ENCODE results near the gene TRPM5.

TRPM5 gene

DNA sequence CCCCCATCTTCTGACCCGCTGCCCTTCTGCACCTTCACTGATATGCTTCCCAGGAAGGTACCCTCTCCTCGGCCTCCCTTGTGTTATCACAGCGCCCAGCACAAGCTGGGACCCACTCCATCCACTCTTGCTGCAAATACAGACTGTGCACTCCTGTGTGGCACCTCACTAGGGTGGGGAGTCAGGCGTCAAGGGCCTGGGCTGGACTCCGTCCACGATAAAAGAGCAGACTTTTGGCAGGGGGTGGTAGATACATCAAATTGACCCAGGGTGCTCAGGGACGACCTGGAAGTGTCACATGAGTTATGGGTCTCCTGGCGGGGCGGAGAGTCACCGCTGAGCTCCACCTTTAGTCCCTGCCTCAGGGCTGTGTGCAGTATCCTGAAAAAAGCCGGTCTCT lies 908 bp downstream of the TRPM5 start:
- in situ Hi-C loops (cut with MboI; ENCODE audit: low pct_unique_long_range_greater_than_20kb, low sequenced_read_pairs) = no loop called here
- DNase-seq = no peak

DNA sequence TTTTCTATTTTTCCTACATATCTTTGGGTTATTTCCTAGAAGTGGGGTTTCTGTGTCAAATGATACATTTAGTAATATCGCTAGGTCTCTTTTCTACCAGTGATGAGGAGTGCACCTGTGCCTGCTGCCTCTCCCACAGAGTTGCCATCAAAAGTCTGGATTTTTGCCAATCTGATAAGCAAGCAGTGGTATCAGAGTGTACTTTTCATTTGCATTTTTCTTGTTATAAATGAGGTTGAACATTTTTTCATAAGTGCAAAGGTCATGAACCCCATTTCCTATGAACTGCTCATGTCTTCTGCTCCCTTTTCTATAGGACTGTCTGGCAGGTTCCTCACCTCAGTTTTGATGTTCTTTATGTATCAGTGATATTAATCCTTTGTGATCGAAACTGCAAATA lies 1.7 kb downstream of the TRPM5 start:
- in situ Hi-C loops (cut with MboI; ENCODE audit: low pct_unique_long_range_greater_than_20kb, low sequenced_read_pairs) = no loop called here
- DNase-seq = no peak

DNA sequence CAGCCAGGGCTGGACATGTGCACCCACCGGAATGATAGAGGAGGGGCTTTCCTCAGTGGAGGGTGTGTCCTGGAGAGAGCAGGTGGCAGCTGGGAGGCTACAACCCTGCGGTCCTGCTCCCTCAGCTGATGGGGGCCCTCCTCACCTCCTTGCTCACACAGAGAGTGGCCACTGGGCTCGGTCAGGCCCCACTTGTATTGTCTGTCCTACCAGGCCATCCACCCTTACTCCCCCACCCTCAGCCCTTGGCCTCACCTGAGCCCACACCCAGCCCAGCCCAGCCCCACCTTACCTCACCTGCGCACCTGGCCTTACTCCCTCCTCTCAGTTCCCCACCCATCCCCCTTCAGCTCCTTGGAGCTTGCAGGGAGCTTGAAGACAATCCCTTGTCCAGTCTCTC lies 3.1 kb downstream of the TRPM5 start:
- no peak for DNase-seq
- in situ Hi-C loops (cut with MboI; ENCODE audit: low pct_unique_long_range_greater_than_20kb, low sequenced_read_pairs) = no loop called here

DNA sequence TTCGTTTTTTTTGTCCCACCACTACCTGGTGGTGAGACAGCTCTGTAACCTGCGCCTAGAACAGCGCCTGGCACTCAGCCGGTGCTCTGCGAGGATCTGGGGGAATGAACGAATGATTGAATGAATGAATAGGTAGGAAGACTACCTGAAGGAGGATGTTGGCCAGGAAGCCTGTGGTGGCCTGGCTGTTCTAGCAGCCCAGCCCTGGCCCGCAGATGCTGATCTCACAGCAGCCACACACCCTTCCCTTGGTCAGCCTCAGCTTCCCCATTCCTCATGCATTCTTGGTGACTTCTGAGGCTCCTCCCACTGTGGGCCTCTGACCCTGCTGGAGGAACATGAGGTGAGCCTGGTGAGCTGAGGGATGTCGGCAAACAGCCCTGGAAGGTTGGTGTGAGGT lies 3.7 kb downstream of the TRPM5 start:
- in situ Hi-C loops (cut with MboI; ENCODE audit: low pct_unique_long_range_greater_than_20kb, low sequenced_read_pairs) = no loop called here

DNA sequence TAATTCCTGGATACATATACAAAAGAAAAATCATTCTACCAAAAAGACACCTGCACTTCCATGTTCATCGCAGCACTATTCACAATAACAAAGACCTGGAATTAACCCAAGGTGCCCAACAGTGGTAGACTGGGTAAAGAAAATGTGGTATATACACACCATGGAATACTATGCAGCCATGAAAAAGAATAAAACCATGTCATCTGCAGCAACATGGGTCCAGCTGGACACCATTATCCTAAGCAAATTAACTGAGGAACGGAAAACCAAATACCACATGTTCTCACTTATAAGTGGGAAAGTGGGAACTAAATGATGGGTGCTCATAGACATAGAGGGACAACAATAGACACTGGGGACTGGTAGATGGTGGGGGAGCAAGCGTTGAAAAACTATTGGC lies 4.5 kb downstream of the TRPM5 start:
- DNase-seq = no peak
- in situ Hi-C loops (cut with MboI; ENCODE audit: low pct_unique_long_range_greater_than_20kb, low sequenced_read_pairs) = loop anchor here (10.0 kb wide), 1 partner anchor 455 kb away; no protein-coding TSS in a partner anchor

More for the DNA sequence above, 3.7 kb downstream of the TRPM5 start:
- peak; percentile 29 for DNase-seq

DNA sequence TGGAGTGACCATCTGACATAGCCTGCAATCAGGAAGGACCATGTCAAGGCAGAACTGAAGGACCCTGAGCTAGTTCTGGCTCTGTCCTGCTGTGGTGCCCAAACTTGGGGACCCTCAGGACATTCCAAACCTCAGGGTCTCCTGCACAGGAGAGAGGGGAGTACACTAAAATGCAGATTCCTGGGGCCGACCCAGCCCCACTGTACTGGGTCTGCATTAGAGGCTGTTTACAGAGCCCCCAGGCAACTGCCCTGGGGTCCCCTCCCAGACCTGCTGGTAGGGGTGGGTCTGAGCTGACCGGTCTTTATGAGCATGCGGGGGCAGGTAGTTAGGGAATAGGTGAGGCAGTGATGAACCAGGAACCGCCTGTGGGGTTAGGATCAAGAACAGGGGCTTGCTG lies 6.8 kb downstream of the TRPM5 start:
- in situ Hi-C loops (cut with MboI; ENCODE audit: low pct_unique_long_range_greater_than_20kb, low sequenced_read_pairs) = loop anchor here (10.0 kb wide), 1 partner anchor 457 kb away; no protein-coding TSS in a partner anchor
- DNase-seq = no peak

DNA sequence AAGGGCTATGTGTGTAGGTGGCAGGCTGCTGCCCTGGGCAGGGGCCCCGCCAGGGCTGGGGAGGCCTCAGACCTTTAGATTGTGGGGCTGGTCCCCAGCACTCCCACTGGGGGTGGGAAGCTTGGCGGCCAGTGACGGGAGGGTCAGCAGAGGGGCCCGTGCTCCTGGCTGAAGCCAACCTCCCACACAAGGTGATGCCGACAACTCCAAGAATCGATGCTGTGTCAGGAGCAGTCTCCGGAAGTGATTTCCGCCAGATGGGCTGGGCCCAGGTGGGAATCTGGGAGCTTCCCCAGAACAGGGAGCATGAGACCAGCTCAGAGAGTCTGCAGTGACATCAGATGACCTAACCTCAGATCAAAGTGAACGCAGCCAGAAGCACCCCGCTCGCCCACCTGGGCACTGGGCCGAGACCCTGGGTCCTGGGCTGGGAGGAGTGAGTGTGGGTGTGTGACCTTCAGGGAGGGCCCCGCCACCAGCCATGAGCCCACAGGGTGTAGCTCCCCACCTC lies 7.7 kb downstream of the TRPM5 start:
- no peak for DNase-seq
- in situ Hi-C loops (cut with MboI; ENCODE audit: low pct_unique_long_range_greater_than_20kb, low sequenced_read_pairs) = loop anchor here (10.0 kb wide), 1 partner anchor 458 kb away; no protein-coding TSS in a partner anchor

DNA sequence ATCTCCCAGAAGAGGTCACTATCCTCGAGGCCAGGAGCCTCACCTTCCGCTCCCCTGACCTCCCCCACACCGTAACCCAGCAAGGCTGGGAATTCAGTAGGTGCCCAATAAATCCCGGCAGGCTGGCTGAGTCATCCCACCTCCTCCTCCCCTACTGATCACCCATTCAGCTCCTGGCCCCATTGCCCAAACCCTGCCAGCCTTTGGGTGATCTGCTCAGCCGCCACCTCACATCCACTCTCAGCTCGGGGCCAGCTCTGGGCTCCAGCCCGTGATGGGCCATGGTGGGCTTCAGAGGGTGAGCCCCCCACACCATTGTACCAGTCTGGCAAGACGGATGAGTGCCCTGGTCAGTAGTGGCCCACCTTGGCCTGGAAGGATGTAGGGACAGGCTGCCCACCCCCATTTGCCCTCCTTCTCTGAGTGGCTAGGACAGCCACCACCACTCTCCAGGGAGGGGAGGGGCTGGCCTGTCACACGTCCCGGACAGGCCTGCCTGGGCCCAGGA lies 8.2 kb downstream of the TRPM5 start:
- no peak for DNase-seq
- in situ Hi-C loops (cut with MboI; ENCODE audit: low pct_unique_long_range_greater_than_20kb, low sequenced_read_pairs) = loop anchor here (10.0 kb wide), 1 partner anchor 459 kb away; no protein-coding TSS in a partner anchor

DNA sequence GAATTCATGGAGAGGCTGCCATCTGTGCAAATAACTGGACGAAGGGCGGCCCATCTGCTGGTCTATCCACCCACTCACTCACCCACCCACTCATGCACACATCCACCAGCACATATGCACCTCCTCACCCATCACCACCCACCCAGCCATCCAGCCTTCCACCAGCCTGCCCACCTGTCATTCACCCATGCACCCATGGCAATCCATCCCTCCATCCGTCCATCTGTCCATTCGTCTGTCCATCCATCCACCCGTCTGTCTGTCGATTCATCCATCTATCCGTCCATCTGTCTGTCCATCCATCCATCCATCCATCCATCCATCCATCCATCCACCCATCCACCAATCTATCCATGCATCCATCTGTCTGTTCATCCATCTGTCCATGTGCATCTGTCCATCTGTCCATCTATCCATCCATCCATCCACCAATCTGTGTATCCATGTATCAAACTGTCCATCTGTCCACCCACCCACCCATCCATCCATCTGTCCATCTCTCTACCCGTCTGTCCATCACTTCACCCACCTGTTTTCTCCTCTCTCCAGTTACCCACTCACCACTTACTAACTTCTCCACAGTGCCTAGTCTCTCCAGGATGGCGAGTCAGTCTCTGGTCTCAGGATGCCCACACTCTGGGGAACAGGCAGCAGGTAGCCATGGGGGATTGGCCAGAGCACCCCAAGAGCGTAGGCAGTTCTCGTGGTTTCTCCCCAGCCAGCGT lies 8.9 kb downstream of the TRPM5 start:
- no peak for DNase-seq
- in situ Hi-C loops (cut with MboI; ENCODE audit: low pct_unique_long_range_greater_than_20kb, low sequenced_read_pairs) = loop anchor here (10.0 kb wide), 1 partner anchor 459 kb away; no protein-coding TSS in a partner anchor

DNA sequence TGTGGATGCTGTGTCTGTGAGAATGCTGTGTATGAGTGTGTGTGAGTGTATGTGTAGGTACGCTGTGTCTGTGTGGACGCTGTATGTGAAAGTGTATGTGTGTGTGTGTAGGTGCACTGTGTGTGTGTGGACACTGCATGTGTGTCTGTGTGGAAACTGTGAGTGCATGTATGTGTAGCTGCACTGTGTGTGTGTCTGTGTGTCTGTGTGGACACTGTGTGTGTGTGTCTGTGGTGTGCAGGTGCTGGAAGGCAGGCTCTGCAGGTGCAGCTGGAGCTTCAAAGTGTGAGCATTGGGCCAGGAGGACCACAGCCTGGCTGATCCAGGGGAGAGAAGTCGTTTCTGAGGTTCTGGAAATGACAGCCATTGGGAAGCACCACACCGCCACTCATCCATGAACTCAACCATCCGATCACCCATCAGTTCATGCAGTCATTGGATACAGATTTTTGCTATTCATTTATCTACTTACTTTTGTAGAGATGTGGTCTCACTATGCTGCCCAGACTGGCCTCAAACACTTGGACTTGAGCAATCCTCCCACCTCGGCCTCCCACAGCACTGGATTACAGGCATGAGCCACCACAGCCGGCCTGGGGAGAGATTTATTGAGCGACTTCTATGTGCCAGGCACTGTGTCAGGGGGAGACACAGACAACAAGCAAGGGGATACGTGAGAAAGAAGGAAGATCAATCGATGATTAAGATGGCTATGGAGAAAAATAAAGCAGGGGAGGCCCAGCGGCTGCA lies 9.6 kb downstream of the TRPM5 start:
- no peak for DNase-seq
- in situ Hi-C loops (cut with MboI; ENCODE audit: low pct_unique_long_range_greater_than_20kb, low sequenced_read_pairs) = loop anchor here (5.0 to 10.0 kb wide), 2 partner anchors 83 to 460 kb away; no protein-coding TSS in a partner anchor

DNA sequence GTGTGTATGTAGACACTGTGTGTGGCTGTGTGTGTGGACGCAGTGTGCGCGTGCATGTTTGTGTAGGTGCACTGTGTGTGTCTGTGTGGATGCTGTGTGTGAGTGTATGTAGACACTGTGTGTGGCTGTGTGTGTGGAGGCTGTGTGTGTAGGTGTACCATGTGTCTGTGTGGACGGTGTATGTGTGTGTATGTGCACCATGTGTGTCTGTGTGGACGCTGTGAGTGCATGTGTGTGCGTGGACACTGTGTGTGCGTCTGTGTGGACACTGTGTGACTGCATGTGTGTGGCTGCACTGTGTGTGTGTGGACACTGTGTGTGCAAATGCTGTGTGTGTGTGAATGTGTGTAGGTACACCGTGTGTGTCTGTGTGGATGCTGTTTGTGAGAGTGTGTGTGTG lies 10.3 kb downstream of the TRPM5 start:
- no peak for DNase-seq
- in situ Hi-C loops (cut with MboI; ENCODE audit: low pct_unique_long_range_greater_than_20kb, low sequenced_read_pairs) = loop anchor here (5.0 to 10.0 kb wide), 2 partner anchors 83 to 461 kb away; no protein-coding TSS in a partner anchor

DNA sequence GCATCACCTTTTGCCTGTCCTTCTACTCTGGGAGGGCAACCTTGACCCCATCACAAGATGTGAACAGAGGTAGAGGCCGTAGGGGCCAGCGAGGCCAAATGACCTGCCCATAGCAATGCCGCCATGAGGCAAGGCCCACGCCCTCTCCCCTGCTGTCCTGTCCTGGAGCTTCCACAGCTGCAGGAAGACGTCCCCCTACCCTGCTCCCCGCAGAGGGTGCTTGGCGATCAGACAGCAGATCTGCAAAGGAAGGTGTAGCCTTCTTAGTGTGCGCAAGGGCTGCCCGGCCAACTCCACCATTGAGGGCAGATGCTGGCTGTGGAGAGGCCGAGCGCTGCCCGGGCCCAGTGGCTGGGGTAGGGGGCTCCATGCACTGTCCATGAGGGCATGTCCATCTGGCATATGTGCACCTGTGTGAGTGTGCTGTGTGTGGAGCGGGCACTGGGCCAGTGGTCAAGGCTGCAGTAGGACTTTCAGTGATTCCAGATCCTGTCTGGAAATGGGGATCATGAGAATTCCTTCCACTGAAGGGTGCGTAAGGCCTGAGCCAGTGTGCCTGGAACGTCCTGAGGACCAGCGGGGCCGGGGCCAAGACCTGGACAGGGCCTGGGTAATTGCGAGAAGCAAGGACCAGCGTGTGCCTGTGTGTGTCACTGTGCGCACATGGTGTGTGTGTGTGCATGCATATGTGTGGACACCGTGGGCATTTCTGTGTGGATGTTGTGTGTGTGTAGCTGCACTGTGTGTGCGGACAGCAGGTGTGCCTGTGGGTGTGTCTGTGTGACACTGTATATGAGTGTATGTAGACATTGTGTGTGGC lies 11.0 kb downstream of the TRPM5 start:
- in situ Hi-C loops (cut with MboI; ENCODE audit: low pct_unique_long_range_greater_than_20kb, low sequenced_read_pairs) = loop anchor here (5.0 to 10.0 kb wide), 2 partner anchors 84 to 461 kb away; no protein-coding TSS in a partner anchor
- DNase-seq = no peak

DNA sequence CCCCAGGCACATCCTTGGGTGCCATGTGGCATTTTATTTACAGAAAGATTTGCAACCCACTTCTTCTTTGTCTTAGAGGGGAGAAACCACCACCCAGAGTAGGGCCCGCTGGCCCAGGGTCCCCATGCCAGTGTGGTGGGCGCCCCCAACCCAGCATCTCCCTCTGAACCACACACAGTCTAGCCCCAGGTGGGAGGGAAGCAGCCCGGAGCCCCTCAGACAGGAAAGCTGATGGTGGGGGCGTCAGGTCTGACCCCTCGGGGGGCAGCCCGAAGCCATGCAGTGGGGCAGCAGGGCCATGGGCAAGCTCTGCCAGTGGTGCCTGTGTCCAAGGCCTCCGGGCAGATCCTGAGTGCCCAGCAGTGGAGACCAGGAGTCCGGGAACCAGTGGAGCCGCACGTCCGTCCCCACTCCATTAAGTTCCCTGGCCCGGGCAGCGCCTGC lies 11.7 kb downstream of the TRPM5 start:
- no peak for DNase-seq
- in situ Hi-C loops (cut with MboI; ENCODE audit: low pct_unique_long_range_greater_than_20kb, low sequenced_read_pairs) = loop anchor here (5.0 to 10.0 kb wide), 2 partner anchors 85 to 462 kb away; no protein-coding TSS in a partner anchor

DNA sequence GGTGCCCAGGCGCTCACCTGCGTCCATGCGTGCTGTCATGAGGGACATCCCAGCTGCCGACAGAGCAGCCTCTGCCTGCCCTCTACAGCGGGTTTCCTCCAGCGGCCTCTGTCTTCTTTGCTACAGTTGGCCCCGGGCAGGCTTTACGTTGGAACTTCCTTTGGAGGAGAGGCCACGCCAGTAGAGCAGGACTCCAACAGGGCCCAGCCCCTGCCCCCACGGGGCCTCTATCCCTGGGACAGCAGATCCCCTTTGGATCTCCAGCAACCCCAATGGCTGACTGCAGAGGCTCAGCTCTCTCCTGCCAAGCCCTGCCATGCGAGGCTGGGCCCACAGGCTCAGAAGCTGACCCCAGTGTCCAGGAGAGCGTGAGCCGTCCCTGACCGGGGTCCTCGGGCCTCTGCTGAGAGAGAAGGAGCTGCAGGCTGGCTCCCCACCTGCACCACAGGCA lies 12.1 kb downstream of the TRPM5 start:
- in situ Hi-C loops (cut with MboI; ENCODE audit: low pct_unique_long_range_greater_than_20kb, low sequenced_read_pairs) = loop anchor here (5.0 to 10.0 kb wide), 2 partner anchors 85 to 463 kb away; no protein-coding TSS in a partner anchor
- DNase-seq = no peak

DNA sequence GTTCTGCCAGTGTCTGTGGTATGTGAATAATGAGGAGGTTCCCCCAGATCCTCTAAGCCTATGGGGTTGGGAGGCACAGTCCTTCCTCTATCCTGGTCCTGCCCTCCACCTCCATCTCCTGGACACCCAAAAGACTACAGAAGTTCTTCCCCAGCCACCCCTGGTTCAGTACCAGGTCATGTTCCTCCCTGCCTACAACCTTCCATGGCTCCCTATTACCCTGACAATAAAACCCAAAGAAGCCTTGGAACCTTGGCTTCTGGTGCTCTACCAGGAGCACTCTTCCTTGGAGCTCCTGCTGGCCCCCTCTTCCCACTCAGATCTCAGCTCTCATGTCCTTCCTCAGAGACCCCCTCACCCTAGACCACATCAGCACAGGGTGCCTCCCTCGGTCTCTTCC lies 12.9 kb downstream of the TRPM5 start:
- in situ Hi-C loops (cut with MboI; ENCODE audit: low pct_unique_long_range_greater_than_20kb, low sequenced_read_pairs) = loop anchor here (5.0 to 10.0 kb wide), 2 partner anchors 86 to 463 kb away; no protein-coding TSS in a partner anchor
- no peak for DNase-seq

DNA sequence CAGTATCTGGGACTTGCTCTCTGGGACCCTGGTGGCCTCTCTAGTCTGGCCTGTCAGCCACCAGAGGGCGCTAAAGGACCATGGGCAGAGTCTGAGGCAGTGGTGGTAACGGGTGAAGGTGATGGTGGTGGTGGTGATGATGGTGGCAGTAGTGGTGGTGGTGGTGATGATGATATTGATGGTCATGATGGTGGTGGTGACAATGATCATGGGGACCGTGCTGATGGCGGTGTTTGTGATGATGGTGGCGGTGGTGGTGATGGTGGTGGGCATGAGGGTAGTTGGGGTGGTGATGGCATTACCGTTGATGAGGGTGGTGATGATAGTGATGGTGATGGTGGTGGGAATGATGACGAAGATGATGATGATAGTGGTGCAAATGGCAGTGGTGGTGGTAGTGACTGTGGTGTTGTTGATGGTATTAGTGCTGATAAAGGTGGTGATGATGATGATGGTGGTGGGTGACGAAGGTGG lies 16.0 kb downstream of the TRPM5 start:
- in situ Hi-C loops (cut with MboI; ENCODE audit: low pct_unique_long_range_greater_than_20kb, low sequenced_read_pairs) = no loop called here
- DNase-seq = peak; percentile 84

DNA sequence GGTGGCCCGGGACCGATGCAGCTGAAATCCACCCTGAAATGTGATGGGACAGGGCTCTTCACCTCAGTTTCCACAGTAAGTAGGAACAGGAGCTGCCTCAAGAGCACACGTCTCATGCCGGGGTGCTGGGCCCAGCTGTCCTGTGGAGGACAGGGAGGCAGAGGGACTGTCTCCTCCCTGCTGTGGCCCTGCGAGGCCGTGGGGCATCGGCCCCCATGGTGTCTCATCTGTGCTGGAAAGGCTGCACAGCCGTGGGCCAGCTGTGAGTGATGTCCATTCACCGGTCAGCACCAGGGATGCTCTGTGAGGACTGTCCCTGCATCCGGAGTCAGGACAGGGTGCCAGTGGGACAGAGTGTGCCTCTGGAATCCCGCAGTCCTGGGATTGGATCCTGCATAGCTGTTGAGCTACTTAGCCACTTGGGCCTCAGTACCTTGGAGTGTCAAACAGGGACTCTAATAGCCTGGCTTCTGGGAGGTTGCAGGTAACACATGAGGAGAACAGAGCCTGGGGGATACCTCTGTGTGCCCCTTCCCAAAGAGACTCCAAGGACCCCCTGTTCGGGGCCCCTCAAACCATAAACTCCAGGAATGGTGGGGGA lies 16.5 kb downstream of the TRPM5 start:
- no peak for DNase-seq
- in situ Hi-C loops (cut with MboI; ENCODE audit: low pct_unique_long_range_greater_than_20kb, low sequenced_read_pairs) = no loop called here
